C4-2B (cell line): ENCODE data around the gene STAT3.

Experiments used
- CTCF ChIP-seq: fragments of 450-650 bp; conservative IDR thresholded peaks from 2 replicates; pipeline ENCODE4 v1.5.1; 2017; ENCODE audit warnings: mild to moderate bottlenecking
- ZFX ChIP-seq: fragments of 450-650 bp; IDR thresholded peaks from 2 replicates; pipeline ENCODE4 v1.6.1; 2017

GRCh38 chr17:42389899-42390298, 1.7 kb upstream of the STAT3 start:
- no peak for TF ChIP-seq CTCF
- no peak for TF ChIP-seq ZFX
